SK-N-MC (cell line): ENCODE data around the gene B9D2.

Source experiments
- DNase-seq: peaks from one replicate; pipeline ENCODE4 v3.0.0-alpha.2; 2011; ENCODE audit warnings: low read depth, low spot score
- H3K27ac ChIP-seq: fragments of 200-600 bp; sonication (generic); 2 replicates; pipeline ENCODE4 v1.5.1; 2016; ENCODE audit warnings: mixed run types
- H3K36me3 ChIP-seq: fragments of 200-600 bp; sonication (generic); 2 replicates; pipeline ENCODE4 v1.6.1; 2017; ENCODE audit warnings: antibody characterized with exemption, low read length, mixed read lengths; ENCODE audit not compliant: insufficient read depth
- H3K4me3 ChIP-seq: fragments of 200-600 bp; sonication (generic); 2 replicates; pipeline ENCODE4 v1.5.1; 2016
- H3K9ac ChIP-seq: fragments of 200-600 bp; sonication (generic); 2 replicates; pipeline ENCODE4 v1.8.0; 2017; ENCODE audit warnings: mixed run types, mixed read lengths; ENCODE audit not compliant: insufficient read length
- H3K9me3 ChIP-seq: fragments of 200-600 bp; sonication (generic); 2 replicates; pipeline ENCODE4 v1.6.1; 2017; ENCODE audit warnings: low read depth, mild to moderate bottlenecking, antibody characterized with exemption, low read length, moderate library complexity, mixed read lengths
- EZH2 ChIP-seq: fragments of 200-600 bp; sonication (generic); IDR thresholded peaks from one replicate; pipeline ENCODE4 v1.6.1; 2017; ENCODE audit warnings: antibody characterized with exemption
- FOXP2 ChIP-seq: optimal IDR thresholded peaks from 2 replicates; pipeline ENCODE3; 2011; ENCODE audit warnings: mild to moderate bottlenecking, moderate library complexity; ENCODE audit not compliant: insufficient read depth; ENCODE audit errors: extremely low read length, control extremely low read depth
- POLR2AphosphoS5 ChIP-seq: IDR thresholded peaks from 2 replicates; pipeline ENCODE4 v1.6.1; 2012; ENCODE audit warnings: mild to moderate bottlenecking, low read depth, low read length, borderline replicate concordance

B9D2 gene

GRCh38 chr19:41323430-41324125, 40.4 kb downstream of the B9D2 start:
- H3K4me3 ChIP-seq, result no peak overlapping the region
- H3K27ac ChIP-seq, result peak overlapping the region; percentile 88

GRCh38 chr19:41323023-41323422, 40.9 kb downstream of the B9D2 start:
- no peak overlapping the region for H3K4me3 ChIP-seq
- H3K27ac ChIP-seq, result peak overlapping the region; percentile 88
- H3K9me3 ChIP-seq, result no peaks in the 10 kb centered on the region
- no peak for DNase-seq
- peaks cover 10% of the 10 kb centered on the region; the same call in 1 of the 2 replicates for H3K36me3 ChIP-seq
- no peak for TF ChIP-seq FOXP2
- TF ChIP-seq POLR2AphosphoS5, result no peak
- TF ChIP-seq EZH2, result no peak
- H3K9ac ChIP-seq, result peak overlapping the region; percentile 26

More at GRCh38 chr19:41323430-41324125, 40.4 kb downstream of the B9D2 start:
- Histone ChIP-seq H3K9me3 (no peaks in the 10 kb centered on the region), H3K9ac (peak overlapping the region; percentile 26), H3K36me3 (peaks cover 16% of the 10 kb centered on the region; the same call in 1 of the 2 replicates)
- DNase-seq, result no peak
- peak; percentile 50 for TF ChIP-seq POLR2AphosphoS5
- TF ChIP-seq FOXP2, result no peak

GRCh38 chr19:41322451-41322850, 41.5 kb downstream of the B9D2 start:
- no peak overlapping the region for H3K9ac ChIP-seq
- H3K9me3 ChIP-seq, result no peaks in the 10 kb centered on the region
- TF ChIP-seq FOXP2 (no peak), EZH2 (no peak), POLR2AphosphoS5 (no peak)
- DNase-seq, result no peak
- H3K36me3 ChIP-seq, result peaks cover 8% of the 10 kb centered on the region; the same call in 1 of the 2 replicates
- peak overlapping the region; percentile 57; the same call in 1 of the 2 replicates for H3K27ac ChIP-seq
- H3K4me3 ChIP-seq, result no peak overlapping the region

- Histone ChIP-seq H3K9me3 (no peaks in the 10 kb centered on the region), H3K36me3 (peaks cover 15% of the 10 kb centered on the region; the same call in 1 of the 2 replicates), H3K9ac (no peak overlapping the region), H3K27ac (peak overlapping the region; percentile 57), H3K4me3 (no peak overlapping the region)
- no peak for TF ChIP-seq POLR2AphosphoS5
- DNase-seq, result no peak
Observed at GRCh38 chr19:41321600-41322270, 42.2 kb downstream of the B9D2 start.

- Histone ChIP-seq H3K9me3 (no peaks in the 10 kb centered on the region), H3K9ac (no peak overlapping the region), H3K36me3 (peaks cover 20% of the 10 kb centered on the region; the same call in 1 of the 2 replicates), H3K27ac (no peak overlapping the region), H3K4me3 (no peak overlapping the region)
- no peak for DNase-seq
- TF ChIP-seq EZH2 (no peak), POLR2AphosphoS5 (no peak; the same call in 1 of the 2 replicates), FOXP2 (no peak)
Observed at GRCh38 chr19:41321204-41321599, 42.7 kb downstream of the B9D2 start.

GRCh38 chr19:41320568-41320967, 43.4 kb downstream of the B9D2 start:
- H3K36me3 ChIP-seq, result peaks cover 26% of the 10 kb centered on the region; the same call in 1 of the 2 replicates
- TF ChIP-seq EZH2 (no peak), FOXP2 (no peak), POLR2AphosphoS5 (no peak; the same call in 1 of the 2 replicates)
- no peak for DNase-seq
- no peaks in the 10 kb centered on the region for H3K9me3 ChIP-seq
- no peak overlapping the region for H3K27ac ChIP-seq
- no peak overlapping the region for H3K9ac ChIP-seq
- no peak overlapping the region for H3K4me3 ChIP-seq

GRCh38 chr19:41320185-41320518, 43.8 kb downstream of the B9D2 start:
- Histone ChIP-seq H3K36me3 (peaks cover 27% of the 10 kb centered on the region; the same call in 1 of the 2 replicates), H3K9me3 (no peaks in the 10 kb centered on the region), H3K27ac (no peak overlapping the region), H3K4me3 (no peak overlapping the region), H3K9ac (no peak overlapping the region)
- DNase-seq, result no peak
- TF ChIP-seq POLR2AphosphoS5 (no peak; the same call in 1 of the 2 replicates), FOXP2 (no peak), EZH2 (no peak)

- H3K9me3 ChIP-seq, result no peaks in the 10 kb centered on the region
- H3K4me3 ChIP-seq, result no peak overlapping the region
- no peak for DNase-seq
- H3K36me3 ChIP-seq, result peaks cover 27% of the 10 kb centered on the region; the same call in 1 of the 2 replicates
- H3K27ac ChIP-seq, result no peak overlapping the region
- H3K9ac ChIP-seq, result no peak overlapping the region
- peak; percentile 44; the same call in 1 of the 2 replicates for TF ChIP-seq POLR2AphosphoS5
- TF ChIP-seq FOXP2, result no peak
Observed at GRCh38 chr19:41319500-41320184, 44.3 kb downstream of the B9D2 start.
